K562 (cell line): Measurements from ENCODE around the gene TIGAR.

Source experiments
- CTCF ChIP-seq, 3 experiments: IDR thresholded peaks in 2 of 3; conservative IDR thresholded peaks in 1 of 3; 2 replicates each; pipeline ENCODE4 v1.5.1; 2011 to 2012; ENCODE audit warnings: low read length in 3 of 3, mild to moderate bottlenecking in 3 of 3, control low read depth in 2 of 3, improper control_type of control experiment in 1 of 3, inconsistent platforms in 1 of 3, low read depth in 1 of 3, mixed read lengths in 1 of 3, moderate library complexity in 1 of 3; ENCODE audit not compliant: insufficient read depth in 2 of 3
- EP300 ChIP-seq: IDR thresholded peaks from 2 replicates; pipeline ENCODE4 v1.6.1; 2012; ENCODE audit warnings: low read length, improper control_type of control experiment
- EZH2 ChIP-seq: IDR thresholded peaks from 2 replicates; pipeline ENCODE4 v1.6.1; 2012; ENCODE audit warnings: low read depth, mild to moderate bottlenecking, inconsistent platforms, low read length, borderline replicate concordance
- GABPA ChIP-seq: fragments of 200-800 bp; sonication (Bioruptor generic); conservative IDR thresholded peaks from 2 replicates; pipeline ENCODE4 v1.6.1; 2016; ENCODE audit warnings: low read depth, missing genetic modification characterization, missing compliant biosample characterization
- KLF1 ChIP-seq: fragments of 450-650 bp; IDR thresholded peaks from 2 replicates; pipeline ENCODE4 v1.6.1; 2016; ENCODE audit warnings: missing genetic modification characterization, missing compliant biosample characterization
- PTTG1 ChIP-seq: fragments of 450-650 bp; IDR thresholded peaks from 2 replicates; pipeline ENCODE4 v1.6.1; 2016; ENCODE audit warnings: low read depth, mild to moderate bottlenecking, missing genetic modification characterization, missing compliant biosample characterization
- RBFOX2 ChIP-seq: fragments of 200-400 bp; formaldehyde crosslinking; IDR thresholded peaks from 2 replicates; pipeline ENCODE4 v1.6.1; 2017; ENCODE audit warnings: low read depth, mild to moderate bottlenecking, low read length, moderate library complexity
- REST ChIP-seq, 2 experiments: fragments of 450-650 bp; formaldehyde crosslinking in 1 of 2; IDR thresholded peaks; 2 replicates each; pipeline versions ENCODE4 v1.4.0 to v1.6.1; 2014 to 2020; ENCODE audit warnings: mild to moderate bottlenecking in 2 of 2, borderline replicate concordance in 1 of 2, low read depth in 1 of 2
- SRSF1 ChIP-seq: fragments of 200-400 bp; formaldehyde crosslinking; IDR thresholded peaks from 2 replicates; pipeline ENCODE4 v1.6.1; 2017; ENCODE audit warnings: mild to moderate bottlenecking, low read depth, low read length, moderate library complexity
- ZC3H8 ChIP-seq: fragments of 450-650 bp; IDR thresholded peaks from 2 replicates; pipeline ENCODE4 v1.6.1; 2017

GRCh38 chr12:4286771-4287317 lies 34.2 kb upstream of the TIGAR start:
- no peak for TF ChIP-seq EP300
- no peak for TF ChIP-seq PTTG1 (tag)
- TF ChIP-seq CTCF (IDR thresholded peaks at IDR 0.05 in 2 of 3, conservative IDR thresholded peaks at IDR 0.05 in 1 of 3; ENCODE audit: insufficient read depth in 2 of 3, low read depth in 1 of 3, low read length in 3 of 3) = no peak
- no peak for TF ChIP-seq KLF1 (tag)
- TF ChIP-seq EZH2 = no peak
- TF ChIP-seq ZC3H8 = no peak
- TF ChIP-seq GABPA (tag) = no peak
- no peak for TF ChIP-seq REST (IDR thresholded peaks at IDR 0.05; ENCODE audit: borderline replicate concordance)
- no peak for TF ChIP-seq REST (CRISPR knock-in tag; IDR thresholded peaks at IDR 0.05; ENCODE audit: low read depth)
- TF ChIP-seq RBFOX2 = peak; percentile 51
- no peak for TF ChIP-seq SRSF1
